HUES6 (cell line): ENCODE data around the gene MACROD1.
"Not testable (repeated sequence)": the region's sequence is repeated elsewhere in the genome, so short reads cannot be mapped to it uniquely, and the experiment has no call there.

Experiments used
- H3K27ac ChIP-seq: 2 replicates; pipeline ENCODE4 v1.7.0; 2013; ENCODE audit warnings: low read depth, mild to moderate bottlenecking, low read length, inconsistent platforms
- H3K27me3 ChIP-seq: 2 replicates; pipeline ENCODE4 v1.6.1; 2013; ENCODE audit warnings: low read length; ENCODE audit not compliant: control insufficient read depth, insufficient read depth
- H3K36me3 ChIP-seq: 2 replicates; pipeline ENCODE4 v1.6.1; 2013; ENCODE audit warnings: low read length; ENCODE audit not compliant: control insufficient read depth, insufficient read depth
- H3K4me1 ChIP-seq: 2 replicates; pipeline ENCODE4 v1.6.1; 2013; ENCODE audit warnings: low read length; ENCODE audit not compliant: control insufficient read depth, insufficient read depth
- H3K4me3 ChIP-seq: 2 replicates; pipeline ENCODE4 v1.5.1; 2013; ENCODE audit warnings: low read depth, low read length
- H3K9ac ChIP-seq: one replicate; pipeline ENCODE4 v1.6.1; 2013; ENCODE audit warnings: mild to moderate bottlenecking, low read length
- H3K9me3 ChIP-seq: 2 replicates; pipeline ENCODE4 v1.6.1; 2013; ENCODE audit warnings: low read depth, low read length; ENCODE audit not compliant: control insufficient read depth, insufficient read depth

Gene MACROD1

GRCh38 chr11:64056213-64056785, 109.6 kb downstream of the MACROD1 start:
- H3K9me3 ChIP-seq = no peaks in the 10 kb centered on the region
- no peak overlapping the region for H3K4me3 ChIP-seq
- H3K27me3 ChIP-seq = peaks cover 87% of the 10 kb centered on the region
- no peak overlapping the region for H3K9ac ChIP-seq
- no peaks in the 10 kb centered on the region for H3K36me3 ChIP-seq
- H3K27ac ChIP-seq = no peak overlapping the region
- H3K4me1 ChIP-seq = peaks cover 44% of the 10 kb centered on the region

GRCh38 chr11:64055077-64055476, 110.8 kb downstream of the MACROD1 start:
- Histone ChIP-seq H3K4me1 (peaks cover 39% of the 10 kb centered on the region), H3K9ac (no peak overlapping the region), H3K4me3 (no peak overlapping the region), H3K36me3 (no peaks in the 10 kb centered on the region), H3K27ac (no peak overlapping the region), H3K9me3 (no peaks in the 10 kb centered on the region), H3K27me3 (peaks cover 86% of the 10 kb centered on the region)

DNA sequence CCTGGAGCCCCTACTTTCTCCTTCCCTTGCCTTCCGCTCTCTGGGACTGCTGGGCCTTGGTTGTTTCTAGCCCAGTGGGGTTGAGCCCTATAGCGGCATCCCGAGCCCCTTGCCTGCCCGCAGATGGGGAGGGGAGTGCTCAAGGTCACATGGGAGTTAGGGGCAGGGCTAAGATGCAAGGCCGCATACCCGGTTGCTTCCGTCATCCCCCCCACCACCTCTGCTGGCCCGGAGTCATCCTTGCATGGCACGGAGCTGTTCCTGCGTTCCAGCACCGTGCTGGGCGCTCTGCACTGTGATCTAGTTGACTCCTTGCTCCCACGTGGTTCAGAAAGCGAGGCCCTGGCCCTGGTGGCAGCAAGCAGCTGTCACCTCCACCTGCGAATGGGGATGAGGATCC, 112.2 kb downstream of the MACROD1 start:
- H3K27me3 ChIP-seq = peaks cover 83% of the 10 kb centered on the region
- no peak overlapping the region for H3K9ac ChIP-seq
- H3K4me3 ChIP-seq = no peak overlapping the region
- H3K27ac ChIP-seq = no peak overlapping the region
- no peaks in the 10 kb centered on the region for H3K9me3 ChIP-seq
- H3K36me3 ChIP-seq = no peaks in the 10 kb centered on the region
- peaks cover 37% of the 10 kb centered on the region for H3K4me1 ChIP-seq

DNA sequence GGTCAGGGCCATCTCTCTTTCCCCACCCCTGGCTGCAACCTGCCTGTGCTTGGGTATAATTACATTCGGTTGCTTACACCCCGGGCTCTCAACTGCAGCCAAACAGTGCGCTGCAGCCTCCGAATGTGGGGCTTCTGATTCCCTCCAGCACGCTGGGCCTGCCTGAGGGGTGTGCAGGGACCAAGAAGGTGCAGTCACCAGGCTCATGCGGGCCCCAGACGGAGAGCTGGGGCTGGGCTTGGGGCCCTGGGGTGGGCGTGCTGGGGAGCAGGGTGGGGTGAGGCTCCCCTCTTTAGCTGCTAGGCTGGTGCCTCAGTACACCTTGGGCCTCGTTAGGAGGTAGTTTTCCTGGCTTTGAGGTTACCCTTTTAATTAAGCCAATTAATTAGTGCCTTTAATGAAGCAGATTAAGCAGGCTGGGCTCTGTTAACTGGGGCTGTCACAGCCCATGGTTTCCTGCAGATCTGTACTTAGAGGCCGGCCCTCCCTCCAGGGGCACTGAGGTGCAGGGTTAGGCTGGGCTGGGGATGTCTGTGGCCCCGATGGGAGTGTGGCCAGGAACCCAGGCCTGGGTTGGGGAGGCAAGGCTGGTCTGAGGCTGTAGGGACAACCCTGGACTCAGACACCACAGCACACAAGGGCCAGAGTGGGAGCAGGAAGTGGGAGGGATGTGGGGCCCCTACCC, 112.8 kb downstream of the MACROD1 start:
- Histone ChIP-seq H3K9me3 (no peaks in the 10 kb centered on the region), H3K9ac (no peak overlapping the region), H3K27me3 (peaks cover 83% of the 10 kb centered on the region), H3K4me3 (no peak overlapping the region), H3K4me1 (peaks cover 37% of the 10 kb centered on the region), H3K36me3 (no peaks in the 10 kb centered on the region), H3K27ac (no peak overlapping the region)

DNA sequence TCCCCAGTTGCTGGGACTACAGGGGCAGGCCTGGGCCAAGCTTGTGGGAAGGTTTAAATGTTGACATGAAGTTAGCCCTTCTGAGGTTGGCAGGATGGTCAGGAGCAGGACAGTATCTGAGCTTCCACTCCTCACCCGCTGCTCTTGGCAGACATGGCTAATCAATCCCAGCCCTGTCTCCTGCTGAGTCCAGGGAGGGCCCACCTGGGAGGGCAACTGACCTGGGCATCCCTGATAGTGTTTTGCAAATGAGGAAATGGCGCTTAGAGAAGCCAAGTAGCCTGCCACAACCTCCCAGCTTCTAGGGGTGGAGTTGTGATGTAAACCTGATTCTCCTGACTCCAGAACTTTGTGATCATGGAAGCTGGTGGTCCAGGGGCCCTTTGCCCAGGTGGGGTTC, 113.5 kb downstream of the MACROD1 start:
- Histone ChIP-seq H3K9ac (no peak overlapping the region), H3K27me3 (peaks cover 80% of the 10 kb centered on the region), H3K4me1 (peaks cover 37% of the 10 kb centered on the region), H3K36me3 (no peaks in the 10 kb centered on the region), H3K9me3 (no peaks in the 10 kb centered on the region), H3K27ac (no peak overlapping the region), H3K4me3 (no peak overlapping the region)

DNA sequence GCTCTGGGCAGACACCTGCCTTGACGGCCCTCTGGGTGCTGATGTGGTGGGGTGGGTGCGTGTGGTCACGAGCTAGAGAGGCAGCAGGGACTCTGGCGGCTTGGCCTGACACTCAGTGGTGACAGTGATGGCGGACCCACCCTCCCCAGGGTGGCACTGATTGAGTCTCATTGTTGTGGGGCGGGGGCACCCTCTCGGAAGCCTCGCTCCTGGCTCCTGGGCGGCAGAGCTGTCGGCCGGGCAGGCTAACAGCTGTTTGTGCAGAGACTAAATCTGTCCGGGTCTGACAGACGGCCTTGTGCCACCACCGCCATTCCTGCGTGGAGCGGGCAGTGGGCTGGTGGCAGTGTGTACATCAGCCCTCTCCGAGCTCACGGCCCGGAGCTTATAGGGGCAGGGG, 114.6 kb downstream of the MACROD1 start:
- Histone ChIP-seq H3K9me3 (no peaks in the 10 kb centered on the region), H3K9ac (no peak overlapping the region), H3K27ac (no peak overlapping the region), H3K36me3 (no peaks in the 10 kb centered on the region), H3K27me3 (peaks cover 80% of the 10 kb centered on the region), H3K4me3 (no peak overlapping the region), H3K4me1 (peaks cover 37% of the 10 kb centered on the region)

DNA sequence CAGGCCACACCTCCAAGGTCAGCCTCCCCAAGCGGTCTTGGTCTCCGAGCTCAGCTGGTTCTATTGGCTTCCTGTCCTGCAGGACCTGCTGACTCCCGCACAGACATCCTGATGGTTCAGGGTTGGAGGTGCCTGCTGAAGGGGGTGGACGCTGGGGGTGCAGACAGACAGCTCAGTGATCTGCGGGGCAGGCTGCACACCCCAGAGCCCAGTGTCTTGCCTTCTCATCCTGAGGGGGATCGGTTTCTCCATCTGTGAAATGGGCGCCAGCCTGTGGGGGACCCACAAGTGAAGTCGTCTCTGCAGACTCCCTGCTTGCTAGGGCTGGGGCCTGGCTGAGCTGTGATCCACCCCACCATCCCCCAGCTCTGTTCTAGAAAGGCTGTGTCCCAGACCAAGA, 116.4 kb downstream of the MACROD1 start:
- Histone ChIP-seq H3K36me3 (no peaks in the 10 kb centered on the region), H3K27ac (no peak overlapping the region), H3K27me3 (peaks cover 80% of the 10 kb centered on the region), H3K4me3 (no peak overlapping the region), H3K9me3 (no peaks in the 10 kb centered on the region), H3K4me1 (peaks cover 23% of the 10 kb centered on the region), H3K9ac (no peak overlapping the region)

DNA sequence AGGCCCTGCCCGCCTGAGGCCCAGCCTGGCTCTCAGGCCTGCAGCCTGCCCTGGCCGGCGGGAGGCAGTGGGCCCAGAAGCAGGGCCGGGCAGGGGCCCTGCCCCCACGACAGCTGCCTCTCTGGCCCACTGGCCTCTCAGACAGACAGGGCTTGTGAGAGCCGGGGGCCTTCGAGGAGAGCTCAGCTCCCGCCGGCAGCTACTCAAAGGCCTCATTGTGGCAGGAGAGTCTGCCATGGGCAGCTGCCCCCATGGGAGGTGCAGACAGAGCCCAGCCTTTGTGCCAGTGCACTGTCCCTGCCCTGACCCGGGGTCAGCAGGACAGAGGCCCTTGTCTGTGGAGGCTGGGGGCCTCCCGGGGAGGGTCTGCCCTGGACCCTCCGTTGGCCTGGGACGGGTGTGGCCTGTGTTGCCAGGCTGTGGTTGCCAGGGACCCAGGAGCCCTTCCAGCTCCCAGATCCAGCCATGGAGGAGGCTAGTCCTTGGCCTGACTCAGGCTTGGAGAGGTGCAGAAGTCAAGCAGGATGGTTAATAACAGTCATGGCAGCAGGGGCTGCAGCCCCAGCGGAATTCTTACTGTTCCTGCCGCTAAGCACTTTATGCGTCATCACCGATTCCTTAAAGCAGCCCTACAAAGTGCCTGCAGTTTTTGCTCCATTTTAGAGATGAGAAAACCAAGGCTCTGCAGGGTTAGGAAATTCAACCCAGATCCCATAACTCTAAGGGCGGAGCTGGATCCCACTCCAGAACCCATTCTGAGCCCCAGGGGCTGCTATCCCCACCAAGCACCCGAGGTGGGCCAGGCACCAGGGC, 117.7 kb downstream of the MACROD1 start:
- Histone ChIP-seq H3K9ac (no peak overlapping the region), H3K27me3 (peaks cover 83% of the 10 kb centered on the region), H3K36me3 (no peaks in the 10 kb centered on the region), H3K4me1 (peaks cover 11% of the 10 kb centered on the region), H3K4me3 (no peak overlapping the region), H3K27ac (no peak overlapping the region), H3K9me3 (no peaks in the 10 kb centered on the region)

GRCh38 chr11:64047373-64047772, 118.5 kb downstream of the MACROD1 start:
- not testable (repeated sequence) for H3K27ac ChIP-seq, H3K36me3 ChIP-seq, H3K9me3 ChIP-seq, H3K9ac ChIP-seq, H3K4me1 ChIP-seq, H3K4me3 ChIP-seq
- peaks cover 85% of the 10 kb centered on the region for H3K27me3 ChIP-seq

- Histone ChIP-seq H3K36me3 (no peaks in the 10 kb centered on the region), H3K9ac (no peak overlapping the region), H3K9me3 (no peaks in the 10 kb centered on the region)
Measured at GRCh38 chr11:64045700-64046099, 120.2 kb downstream of the MACROD1 start.

GRCh38 chr11:64044730-64045393, 121.1 kb downstream of the MACROD1 start:
- Histone ChIP-seq H3K9ac (no peak overlapping the region), H3K4me1 (no peaks in the 10 kb centered on the region; the same call in 1 of the 2 replicates), H3K27ac (no peak overlapping the region), H3K36me3 (no peaks in the 10 kb centered on the region), H3K9me3 (no peaks in the 10 kb centered on the region), H3K4me3 (no peak overlapping the region), H3K27me3 (peaks cover 92% of the 10 kb centered on the region)

More at GRCh38 chr11:64045700-64046099, 120.2 kb downstream of the MACROD1 start:
- no peak overlapping the region for H3K4me3 ChIP-seq
- H3K27me3 ChIP-seq = peaks cover 89% of the 10 kb centered on the region
- no peaks in the 10 kb centered on the region; the same call in 1 of the 2 replicates for H3K4me1 ChIP-seq
- H3K27ac ChIP-seq = no peak overlapping the region
